ENCODE measurements around the gene KRT74. TPM values are rescaled to one million over a fixed set of nuclear protein-coding genes. Genes with fewer than 3 reads are reported as not detected.

Gene KRT74
- total RNA-seq, 2 experiments from 2014 or later = not detected

DNA sequence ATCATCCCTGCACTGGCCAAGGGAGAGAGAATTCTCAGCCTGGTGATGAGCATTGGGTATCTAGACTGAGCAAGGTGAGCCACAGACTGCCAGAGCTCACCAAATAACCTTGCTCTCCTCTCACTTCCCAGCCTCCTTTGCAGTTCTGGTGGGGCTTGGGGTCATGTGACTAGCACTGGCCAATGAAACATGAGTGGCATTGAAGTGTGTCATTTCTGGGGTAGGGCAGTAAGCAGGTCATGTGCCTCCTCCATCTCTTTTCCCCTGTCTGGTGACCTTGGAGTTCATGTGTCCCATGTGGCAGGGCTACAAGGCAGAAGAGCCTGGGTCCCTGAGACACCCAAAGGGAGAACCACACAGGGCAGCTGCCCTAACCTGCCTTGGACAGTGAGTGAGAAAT lies 31.2 kb upstream of the KRT74 start:
- H3K36me3 ChIP-seq (ENCODE audit: insufficient read depth, low read length) = no peaks in the 10 kb centered on the region
- no peaks in the 10 kb centered on the region for H3K9me3 ChIP-seq (ENCODE audit: low read length)
- no peak for DNase-seq (ENCODE audit: low spot score)
- CTCF ChIA-PET (ENCODE audit: unreplicated experiment) = no interaction called here
- no peaks in the 10 kb centered on the region for H3K4me1 ChIP-seq (ENCODE audit: insufficient read depth, low read length, poor library complexity, severe bottlenecking)
- no peak for TF ChIP-seq EZH2phosphoT487 (IDR thresholded peaks at IDR 0.05; ENCODE audit: borderline replicate concordance, low read depth, low read length)
- TF ChIP-seq, protein P1, sequence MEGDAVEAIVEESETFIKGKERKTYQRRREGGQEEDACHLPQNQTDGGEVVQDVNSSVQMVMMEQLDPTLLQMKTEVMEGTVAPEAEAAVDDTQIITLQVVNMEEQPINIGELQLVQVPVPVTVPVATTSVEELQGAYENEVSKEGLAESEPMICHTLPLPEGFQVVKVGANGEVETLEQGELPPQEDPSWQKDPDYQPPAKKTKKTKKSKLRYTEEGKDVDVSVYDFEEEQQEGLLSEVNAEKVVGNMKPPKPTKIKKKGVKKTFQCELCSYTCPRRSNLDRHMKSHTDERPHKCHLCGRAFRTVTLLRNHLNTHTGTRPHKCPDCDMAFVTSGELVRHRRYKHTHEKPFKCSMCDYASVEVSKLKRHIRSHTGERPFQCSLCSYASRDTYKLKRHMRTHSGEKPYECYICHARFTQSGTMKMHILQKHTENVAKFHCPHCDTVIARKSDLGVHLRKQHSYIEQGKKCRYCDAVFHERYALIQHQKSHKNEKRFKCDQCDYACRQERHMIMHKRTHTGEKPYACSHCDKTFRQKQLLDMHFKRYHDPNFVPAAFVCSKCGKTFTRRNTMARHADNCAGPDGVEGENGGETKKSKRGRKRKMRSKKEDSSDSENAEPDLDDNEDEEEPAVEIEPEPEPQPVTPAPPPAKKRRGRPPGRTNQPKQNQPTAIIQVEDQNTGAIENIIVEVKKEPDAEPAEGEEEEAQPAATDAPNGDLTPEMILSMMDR (conservative IDR thresholded peaks at IDR 0.05; ENCODE audit: low read length) = no peak
- POLR2A ChIA-PET = no interaction called here
- H3K79me2 ChIP-seq (ENCODE audit: insufficient read depth, low read depth, low read length) = no peaks in the 10 kb centered on the region
- H3K9me2 ChIP-seq (ENCODE audit: insufficient read depth, low read length) = no peaks in the 10 kb centered on the region
- no peak overlapping the region for H2AFZ ChIP-seq (ENCODE audit: low read length)
- H3K4me2 ChIP-seq (ENCODE audit: low read length) = no peak overlapping the region
- H4K20me1 ChIP-seq (ENCODE audit: insufficient read depth, low read length) = no peaks in the 10 kb centered on the region
- H3K27ac ChIP-seq (ENCODE audit: low read depth, low read length, poor library complexity, severe bottlenecking) = no peak overlapping the region
- no peak overlapping the region for H3K4me3 ChIP-seq (ENCODE audit: low read depth, low read length, poor library complexity, severe bottlenecking)
- intact Hi-C loops (cut with micrococcal nuclease; ENCODE audit: unreplicated experiment) = no loop called here
- no TSS peak for BruUV-seq (replicated peaks)

DNA sequence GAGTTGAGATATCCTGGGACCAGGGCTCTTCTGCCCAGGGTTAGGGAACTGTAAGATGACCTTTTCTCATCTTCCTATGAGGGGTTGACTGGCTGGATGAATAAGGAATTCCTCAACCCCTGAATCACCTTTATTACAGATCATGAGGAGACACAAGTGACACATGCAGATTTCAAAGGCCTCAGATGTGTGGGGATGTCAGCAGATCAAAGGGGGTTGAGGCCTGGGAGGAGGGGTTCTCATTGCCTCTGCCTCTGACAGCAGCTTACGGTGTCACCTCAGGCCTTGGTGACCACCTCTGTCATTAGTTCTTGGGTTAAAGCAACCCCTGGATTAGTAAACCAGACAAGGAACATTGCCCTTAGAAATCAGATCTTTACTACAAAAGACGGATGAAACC lies 29.7 kb upstream of the KRT74 start:
- Histone ChIP-seq H3K36me3 (ENCODE audit: insufficient read depth, low read length) (no peaks in the 10 kb centered on the region), H3K27ac (ENCODE audit: low read depth, low read length, poor library complexity, severe bottlenecking) (no peak overlapping the region), H3K4me2 (ENCODE audit: low read length) (no peak overlapping the region), H3K9me2 (ENCODE audit: insufficient read depth, low read length) (no peaks in the 10 kb centered on the region), H2AFZ (ENCODE audit: low read length) (no peak overlapping the region), H3K4me3 (ENCODE audit: low read depth, low read length, poor library complexity, severe bottlenecking) (no peak overlapping the region), H3K9me3 (ENCODE audit: low read length) (no peaks in the 10 kb centered on the region), H3K79me2 (ENCODE audit: insufficient read depth, low read depth, low read length) (no peaks in the 10 kb centered on the region), H3K4me1 (ENCODE audit: insufficient read depth, low read length, poor library complexity, severe bottlenecking) (no peaks in the 10 kb centered on the region), H4K20me1 (ENCODE audit: insufficient read depth, low read length) (no peaks in the 10 kb centered on the region)
- intact Hi-C loops (cut with micrococcal nuclease; ENCODE audit: unreplicated experiment) = no loop called here
- no peak for DNase-seq (ENCODE audit: low spot score)
- no TSS peak for BruUV-seq (replicated peaks)
- TF ChIP-seq, protein P1 (conservative IDR thresholded peaks at IDR 0.05; ENCODE audit: low read length) = no peak
- TF ChIP-seq EZH2phosphoT487 (IDR thresholded peaks at IDR 0.05; ENCODE audit: borderline replicate concordance, low read depth, low read length) = no peak
- CTCF ChIA-PET (ENCODE audit: unreplicated experiment) = no interaction called here
- POLR2A ChIA-PET = no interaction called here

GRCh38 chr12:52602552-52602951 lies 28.9 kb upstream of the KRT74 start:
- CTCF ChIA-PET (ENCODE audit: unreplicated experiment) = no interaction called here
- Histone ChIP-seq H3K79me2 (ENCODE audit: insufficient read depth, low read depth, low read length) (no peaks in the 10 kb centered on the region), H4K20me1 (ENCODE audit: insufficient read depth, low read length) (no peaks in the 10 kb centered on the region), H3K4me1 (ENCODE audit: insufficient read depth, low read length, poor library complexity, severe bottlenecking) (no peaks in the 10 kb centered on the region), H3K9me3 (ENCODE audit: low read length) (no peaks in the 10 kb centered on the region), H3K27ac (ENCODE audit: low read depth, low read length, poor library complexity, severe bottlenecking) (no peak overlapping the region), H3K36me3 (ENCODE audit: insufficient read depth, low read length) (no peaks in the 10 kb centered on the region), H3K9me2 (ENCODE audit: insufficient read depth, low read length) (no peaks in the 10 kb centered on the region), H2AFZ (ENCODE audit: low read length) (no peak overlapping the region), H3K4me3 (ENCODE audit: low read depth, low read length, poor library complexity, severe bottlenecking) (no peak overlapping the region), H3K4me2 (ENCODE audit: low read length) (no peak overlapping the region)
- intact Hi-C loops (cut with micrococcal nuclease; ENCODE audit: unreplicated experiment) = no loop called here
- no peak for DNase-seq (ENCODE audit: low spot score)
- BruUV-seq (replicated peaks) = no TSS peak
- POLR2A ChIA-PET = no interaction called here
- no peak for TF ChIP-seq EZH2phosphoT487 (IDR thresholded peaks at IDR 0.05; ENCODE audit: borderline replicate concordance, low read depth, low read length)
- TF ChIP-seq, protein P1 (conservative IDR thresholded peaks at IDR 0.05; ENCODE audit: low read length) = no peak
